IMR-90 (cell line): ENCODE data around the gene SERPINB1. TPM values are rescaled to one million over a fixed set of nuclear protein-coding genes. Genes with fewer than 3 reads are reported as not detected.

Experiments used
- ATAC-seq: fragments of 200-7000 bp; cut with Tn5 transposase; 2 replicates; pipeline ENCODE4 v1.9.1; 2020; ENCODE audit warnings: low read depth, mild to moderate bottlenecking, moderate library complexity
- BruUV-seq: library from RNA; stranded (reverse); fragments of 400-500 nt; replicated peaks from 2 replicates; lab custom pipeline; 2021; lab: Mats Ljungman, UMichigan
- CTCF ChIA-PET: fragments of 300-600 bp; formaldehyde crosslinking; extraction: SDS; loops from one replicate; lab custom pipeline; 2021; ENCODE audit warnings: antibody characterized with exemption; lab: Yijun Ruan, JAX
- POLR2A ChIA-PET: fragments of 300-600 bp; sonication (Branson Sonifier 250); formaldehyde crosslinking; loops from one replicate; lab custom pipeline; 2022; ENCODE audit warnings: antibody characterized with exemption; ENCODE audit not compliant: unreplicated experiment; lab: Charles Lee
- DNase-seq: peaks from one replicate; pipeline ENCODE4 v3.0.0; 2013
- H2AFZ ChIP-seq: replicated peaks from 2 replicates; pipeline ENCODE3; 2013; ENCODE audit warnings: low read length, mild to moderate bottlenecking; ENCODE audit not compliant: poor library complexity
- H2AK5ac ChIP-seq: 2 replicates; pipeline ENCODE4 v1.6.1; 2013; ENCODE audit warnings: low read depth, low read length, inconsistent platforms
- H2AK9ac ChIP-seq: replicated peaks from 2 replicates; pipeline ENCODE3; 2013; ENCODE audit warnings: mild to moderate bottlenecking, low read depth, low read length, moderate library complexity; ENCODE audit not compliant: poor library complexity
- H2BK120ac ChIP-seq: 2 replicates; pipeline ENCODE4 v1.6.1; 2013; ENCODE audit warnings: low read depth, low read length, inconsistent platforms
- H2BK15ac ChIP-seq: 3 replicates; pipeline ENCODE4 v1.6.1; 2013; ENCODE audit warnings: low read depth, low read length, inconsistent platforms
- H2BK20ac ChIP-seq: 2 replicates; pipeline ENCODE4 v1.6.1; 2013; ENCODE audit warnings: low read depth, mild to moderate bottlenecking, inconsistent platforms, low read length, moderate library complexity
- H2BK5ac ChIP-seq: 2 replicates; pipeline ENCODE4 v1.6.1; 2013; ENCODE audit warnings: mild to moderate bottlenecking, low read depth, low read length, inconsistent platforms; ENCODE audit not compliant: poor library complexity, severe bottlenecking
- H3K14ac ChIP-seq: replicated peaks from 2 replicates; pipeline ENCODE4 v1.6.1; 2013; ENCODE audit warnings: low read depth, low read length, inconsistent platforms
- H3K18ac ChIP-seq: 2 replicates; pipeline ENCODE4 v1.6.1; 2013; ENCODE audit warnings: low read depth, low read length, control low read depth
- H3K23ac ChIP-seq: 2 replicates; pipeline ENCODE4 v1.6.1; 2013; ENCODE audit warnings: low read depth, low read length, inconsistent platforms
- H3K27ac ChIP-seq: 2 replicates; pipeline ENCODE4 v1.5.1; 2013; ENCODE audit warnings: mild to moderate bottlenecking, control low read depth, low read length; ENCODE audit not compliant: insufficient read depth
- H3K27me3 ChIP-seq: 2 replicates; pipeline ENCODE4 v1.6.1; 2013; ENCODE audit warnings: low read length; ENCODE audit not compliant: control insufficient read depth, insufficient read depth
- H3K36me3 ChIP-seq: 2 replicates; pipeline ENCODE4 v1.6.1; 2013; ENCODE audit warnings: low read length, mixed read lengths; ENCODE audit not compliant: control insufficient read depth, insufficient read depth
- H3K4ac ChIP-seq: 2 replicates; pipeline ENCODE4 v1.6.1; 2013; ENCODE audit warnings: low read depth, low read length, inconsistent platforms
- H3K4me1 ChIP-seq: 2 replicates; pipeline ENCODE4 v1.6.1; 2013; ENCODE audit warnings: low read length, mixed read lengths; ENCODE audit not compliant: control insufficient read depth, insufficient read depth
- H3K4me2 ChIP-seq: 2 replicates; pipeline ENCODE4 v1.6.1; 2013; ENCODE audit warnings: low read depth, mild to moderate bottlenecking, control low read depth, low read length, moderate library complexity
- H3K4me3 ChIP-seq: 2 replicates; pipeline ENCODE4 v1.5.1; 2013; ENCODE audit warnings: low read depth, mild to moderate bottlenecking, control low read depth, low read length, moderate library complexity; ENCODE audit not compliant: insufficient read depth
- H3K56ac ChIP-seq: 2 replicates; pipeline ENCODE4 v1.6.1; 2013; ENCODE audit warnings: low read length, inconsistent platforms; ENCODE audit not compliant: insufficient read depth; ENCODE audit errors: extremely low read depth
- H3K79me1 ChIP-seq, 2 experiments: 2 replicates each; pipeline ENCODE4 v1.6.1; 2013; ENCODE audit warnings: low read length in 2 of 2, inconsistent platforms in 1 of 2, low read depth in 1 of 2
- H3K9ac ChIP-seq: 2 replicates; pipeline ENCODE4 v1.6.1; 2013; ENCODE audit warnings: low read depth, low read length, control low read depth
- H3K9me1 ChIP-seq: 2 replicates; pipeline ENCODE4 v1.6.1; 2013; ENCODE audit warnings: low read length, inconsistent platforms; ENCODE audit not compliant: insufficient read depth
- H3K9me3 ChIP-seq: 2 replicates; pipeline ENCODE4 v1.6.1; 2013; ENCODE audit warnings: low read length; ENCODE audit not compliant: control insufficient read depth, insufficient read depth
- H4K20me1 ChIP-seq: 2 replicates; pipeline ENCODE4 v1.6.1; 2013; ENCODE audit warnings: low read length, inconsistent platforms; ENCODE audit not compliant: insufficient read depth
- H4K5ac ChIP-seq: 2 replicates; pipeline ENCODE4 v1.6.1; 2013; ENCODE audit warnings: mild to moderate bottlenecking, low read depth, low read length, control low read depth
- H4K8ac ChIP-seq, 2 experiments: 2 replicates each; pipeline ENCODE4 v1.6.1; 2013; ENCODE audit warnings: low read depth in 2 of 2, low read length in 2 of 2, control low read depth in 1 of 2, inconsistent platforms in 1 of 2
- H4K91ac ChIP-seq: 2 replicates; pipeline ENCODE4 v1.6.1; 2013; ENCODE audit warnings: low read depth, low read length, inconsistent platforms; ENCODE audit not compliant: insufficient read depth
- BHLHE40 ChIP-seq: fragments of 150-350 bp; IDR thresholded peaks from 2 replicates; pipeline ENCODE4 v1.6.1; 2016; ENCODE audit warnings: mild to moderate bottlenecking, low read depth, low read length
- CEBPB ChIP-seq: IDR thresholded peaks from 2 replicates; pipeline ENCODE4 v1.6.1; 2012; ENCODE audit warnings: low read depth, low read length, improper control_type of control experiment
- CHD1 ChIP-seq: IDR thresholded peaks from 2 replicates; pipeline ENCODE4 v1.6.1; 2012; ENCODE audit warnings: low read depth, low read length, improper control_type of control experiment
- CTCF ChIP-seq: conservative IDR thresholded peaks from 2 replicates; pipeline ENCODE4 v1.5.1; 2012; ENCODE audit warnings: mild to moderate bottlenecking, low read depth, low read length, improper control_type of control experiment
- ELK1 ChIP-seq: fragments of 150-350 bp; IDR thresholded peaks from 2 replicates; pipeline ENCODE4 v1.6.1; 2016; ENCODE audit warnings: low read depth, mild to moderate bottlenecking, low read length, moderate library complexity, borderline replicate concordance
- FOS ChIP-seq: fragments of 150-350 bp; IDR thresholded peaks from 2 replicates; pipeline ENCODE4 v1.6.1; 2016; ENCODE audit warnings: low read depth, low read length
- MAFK ChIP-seq: IDR thresholded peaks from 2 replicates; pipeline ENCODE4 v1.6.1; 2012; ENCODE audit warnings: low read depth, low read length, improper control_type of control experiment
- MAZ ChIP-seq: IDR thresholded peaks from 2 replicates; pipeline ENCODE4 v1.6.1; 2012; ENCODE audit warnings: low read depth, mild to moderate bottlenecking, low read length, improper control_type of control experiment, moderate library complexity, borderline replicate concordance
- MXI1 ChIP-seq: IDR thresholded peaks from 2 replicates; pipeline ENCODE4 v1.6.1; 2012; ENCODE audit warnings: low read depth, mild to moderate bottlenecking, low read length, moderate library complexity, borderline replicate concordance
- POLR2A ChIP-seq: IDR thresholded peaks from 2 replicates; pipeline ENCODE4 v1.6.1; 2012; ENCODE audit warnings: mild to moderate bottlenecking, low read depth, low read length
- RAD21 ChIP-seq: IDR thresholded peaks from 2 replicates; pipeline ENCODE4 v1.6.1; 2012; ENCODE audit warnings: low read length, improper control_type of control experiment
- RCOR1 ChIP-seq: IDR thresholded peaks from 2 replicates; pipeline ENCODE4 v1.6.1; 2012; ENCODE audit warnings: mild to moderate bottlenecking, low read length, improper control_type of control experiment; ENCODE audit not compliant: insufficient replicate concordance
- RFX5 ChIP-seq: IDR thresholded peaks from 2 replicates; pipeline ENCODE4 v1.8.0; 2012; ENCODE audit warnings: low read depth, mild to moderate bottlenecking, low read length, moderate library complexity
- SMC3 ChIP-seq: fragments of 150-350 bp; IDR thresholded peaks from 2 replicates; pipeline ENCODE4 v1.6.1; 2016; ENCODE audit warnings: low read depth, mild to moderate bottlenecking, antibody characterized with exemption, low read length, moderate library complexity
- USF2 ChIP-seq: fragments of 150-350 bp; IDR thresholded peaks from 2 replicates; pipeline ENCODE4 v1.6.1; 2017; ENCODE audit warnings: mild to moderate bottlenecking, antibody characterized with exemption, low read length, low read depth
- WGBS, 2 experiments: methylation state at CpG; one replicate each; pipeline versions ENCODE4 v1.1.5 to v1.1.7; 2013; ENCODE audit warnings: missing lambda C conversion rate in 2 of 2; ENCODE audit not compliant: insufficient read length in 1 of 2; ENCODE audit errors: extremely low coverage in 2 of 2; 5-methylcytosine and 5-hydroxymethylcytosine counted together
- dilution Hi-C: fragments of 300-500 bp; cut with HindIII; formaldehyde crosslinking; loops from one replicate; pipeline ENCODE4 v1.14.3; 2018; ENCODE audit warnings: low sequenced_read_pairs; ENCODE audit not compliant: unreplicated experiment
- in situ Hi-C: fragments of 300-500 bp; cut with MboI; formaldehyde crosslinking; loops from 3 replicates; pipeline ENCODE4 v1.14.3; 2019; ENCODE audit warnings: low sequenced_read_pairs, inconsistent platforms, mixed read lengths
- intact Hi-C: fragments of 100-400 bp; cut with micrococcal nuclease; formaldehyde crosslinking; loops from 2 replicates; pipeline ENCODE4 v1.10.0; 2022
- polyA plus RNA-seq, 3 experiments: library from polyadenylated mRNA; depleted of rRNA; stranded (reverse); fragments of >200 nt; gene quantifications; 2 replicates each; pipeline ENCODE4 v1.2.3, GENCODE V29; 2012; ENCODE audit warnings: low replicate concordance in 1 of 3
- total RNA-seq: library from RNA; depleted of rRNA; stranded (reverse); fragments of >200 nt; gene quantifications from 2 replicates; pipeline ENCODE4 v1.2.3, GENCODE V29; 2012

The SERPINB1 gene
- total and polyA plus RNA-seq, 2 of the 4 experiments (the other 2 are of a cell fraction) = 6.1 to 9.1 TPM

- Histone ChIP-seq H3K79me1 (peaks cover 66 to 86% of the 10 kb centered on the region in 2 experiments), H3K4me1 (peaks cover 10% of the 10 kb centered on the region), H3K27me3 (no peaks in the 10 kb centered on the region), H2BK15ac (no peak overlapping the region), H3K36me3 (peaks cover 44% of the 10 kb centered on the region), H2BK120ac (no peak overlapping the region), H2BK5ac (no peak overlapping the region), H4K20me1 (peaks cover 20% of the 10 kb centered on the region), H4K91ac (no peak overlapping the region), H3K9me3 (no peaks in the 10 kb centered on the region), H3K4me2 (no peak overlapping the region), H3K9me1 (peaks cover 25% of the 10 kb centered on the region), H3K4ac (no peak overlapping the region), H3K18ac (no peak overlapping the region), H3K9ac (no peak overlapping the region), H4K8ac (no peak overlapping the region), H4K5ac (0 out of 2 replicates have a peak overlapping the region, but pooled peaks have one; percentile 46), H2AFZ (no peak overlapping the region), H3K56ac (no peak overlapping the region), H2BK20ac (no peak overlapping the region), H3K27ac (peak overlapping the region; percentile 35; the same call in 1 of the 2 replicates), H3K4me3 (no peak overlapping the region), H3K23ac (no peak overlapping the region), H2AK9ac (no peak overlapping the region), H2AK5ac (peak overlapping the region; percentile 18; the same call in 1 of the 2 replicates), H3K14ac (no peak overlapping the region)
- 100% methylated on average over 2 of the region's 19 CpGs; no CpG with 5 or more reads in 1 of the 2 experiments for WGBS, 2 experiments
- dilution Hi-C loops = no loop called here
- ATAC-seq = peak; percentile 55; the same call in 1 of the 2 replicates
- in situ Hi-C loops = no loop called here
- ChIA-PET CTCF (no interaction called here), POLR2A (interaction anchor here (0.7 kb wide), 1 partner anchor 116 kb away, joined by 4 read pairs; no protein-coding TSS in a partner anchor)
- no TSS peak for BruUV-seq
- peak; percentile 34 for DNase-seq
- intact Hi-C loops = no loop called here
- no peak for TF ChIP-seq SMC3
- no peak for TF ChIP-seq CHD1
- TF ChIP-seq USF2 = no peak
- no peak for TF ChIP-seq MAFK
- no peak for TF ChIP-seq MAZ
- no peak for TF ChIP-seq CEBPB
- TF ChIP-seq POLR2A = no peak
- TF ChIP-seq CTCF = no peak
- TF ChIP-seq MXI1 = no peak
- TF ChIP-seq RFX5 = no peak
- TF ChIP-seq RCOR1 = no peak
- TF ChIP-seq ELK1 = no peak
- no peak for TF ChIP-seq RAD21
- TF ChIP-seq BHLHE40 = no peak
- TF ChIP-seq FOS = no peak
These were observed 58.3 kb downstream of the SERPINB1 start for GRCh38 chr6:2783188-2783963.
